Keratinocyte (primary cell): ENCODE results near the gene FUT7.

Source experiments
- CTCF ChIP-seq, 3 experiments: IDR thresholded peaks in 1 of 3; conservative IDR thresholded peaks in 1 of 3; optimal IDR thresholded peaks in 1 of 3; 2 replicates in 2 of 3; 3 replicates in 1 of 3; pipeline versions ENCODE3 to v1.5.1; 2011; ENCODE audit warnings: low read length in 3 of 3, mild to moderate bottlenecking in 3 of 3, moderate library complexity in 2 of 3, control low read depth in 1 of 3, inconsistent platforms in 1 of 3; ENCODE audit not compliant: insufficient read depth in 2 of 3; ENCODE audit errors: extremely low read depth in 1 of 3
- EZH2 ChIP-seq: IDR thresholded peaks from one replicate; pipeline ENCODE4 v1.6.1; 2012; ENCODE audit warnings: inconsistent platforms, mild to moderate bottlenecking, low read length, moderate library complexity

- TF ChIP-seq CTCF (optimal IDR thresholded peaks at IDR 0.05 in 1 of 3, IDR thresholded peaks at IDR 0.05 in 1 of 3, conservative IDR thresholded peaks at IDR 0.05 in 1 of 3; ENCODE audit: extremely low read depth in 1 of 3, insufficient read depth in 2 of 3, low read length in 3 of 3) = no peak
- no peak for TF ChIP-seq EZH2
These were observed 13.9 kb downstream of the FUT7 start for GRCh38 chr9:137017791-137018497.
